HepG2 (cell line): ENCODE data around the gene SGCD. TPM values are rescaled to one million over a fixed set of nuclear protein-coding genes. Genes with fewer than 3 reads are reported as not detected.
A peak's percentile ranks its signal among the peaks of the same experiment; 100 is the strongest.

Source experiments
- BHLHE40 ChIP-seq: IDR thresholded peaks from 2 replicates; pipeline ENCODE4 v1.6.1; 2011; ENCODE audit warnings: low read length, improper control_type of control experiment
- FOXP1 ChIP-seq, 2 experiments: fragments of 450-650 bp in 1 of 2; IDR thresholded peaks; 2 replicates each; pipeline ENCODE4 v1.6.1; 2017 to 2018; ENCODE audit warnings: antibody characterized with exemption in 1 of 2
- HDAC2 ChIP-seq: sonication (generic); formaldehyde crosslinking; IDR thresholded peaks from 2 replicates; pipeline ENCODE4 v1.4.0; 2020; ENCODE audit warnings: missing genetic modification reagents
- HIC2 ChIP-seq: sonication (generic); formaldehyde crosslinking; IDR thresholded peaks from 2 replicates; pipeline ENCODE4 v1.9.0; 2022; ENCODE audit warnings: low read depth, missing genetic modification reagents
- HNF1A ChIP-seq, 2 experiments: sonication (generic) in 1 of 2; formaldehyde crosslinking in 1 of 2; IDR thresholded peaks; 2 replicates each; pipeline versions ENCODE4 v1.4.0 to v1.6.1; 2016 to 2020; ENCODE audit warnings: borderline replicate concordance in 1 of 2, low read depth in 1 of 2, mild to moderate bottlenecking in 1 of 2, missing genetic modification reagents in 1 of 2
- PLRG1 ChIP-seq: fragments of 450-650 bp; conservative IDR thresholded peaks from 2 replicates; pipeline ENCODE4 v1.6.1; 2016
- PRDM15 ChIP-seq: sonication (generic); formaldehyde crosslinking; IDR thresholded peaks from 2 replicates; pipeline ENCODE4 v1.4.0; 2020; ENCODE audit warnings: missing genetic modification reagents
- RARG ChIP-seq: sonication (generic); formaldehyde crosslinking; IDR thresholded peaks from 2 replicates; pipeline ENCODE4 v1.4.0; 2020; ENCODE audit warnings: low read depth, mild to moderate bottlenecking, missing genetic modification reagents
- SRSF9 ChIP-seq: fragments of 200-400 bp; formaldehyde crosslinking; IDR thresholded peaks from 2 replicates; pipeline ENCODE4 v1.6.1; 2018; ENCODE audit warnings: borderline replicate concordance, mild to moderate bottlenecking, low read depth, low read length; ENCODE audit not compliant: insufficient read depth, poor library complexity, severe bottlenecking
- TARDBP ChIP-seq: sonication (generic); formaldehyde crosslinking; IDR thresholded peaks from 2 replicates; pipeline ENCODE4 v1.8.0; 2022; ENCODE audit warnings: mild to moderate bottlenecking, missing genetic modification reagents
- TMF1 ChIP-seq: sonication (generic); formaldehyde crosslinking; IDR thresholded peaks from 2 replicates; pipeline ENCODE4 v1.8.1; 2022; ENCODE audit warnings: low read depth, missing genetic modification reagents
- TOE1 ChIP-seq: sonication (generic); formaldehyde crosslinking; IDR thresholded peaks from 2 replicates; pipeline ENCODE4 v1.4.0; 2020; ENCODE audit warnings: mild to moderate bottlenecking, missing genetic modification reagents
- ZNF282 ChIP-seq: fragments of 450-650 bp; IDR thresholded peaks from 2 replicates; pipeline ENCODE4 v1.6.1; 2018; ENCODE audit not compliant: partially characterized antibody
- ZNF292 ChIP-seq: sonication (generic); formaldehyde crosslinking; IDR thresholded peaks from 2 replicates; pipeline ENCODE4 v1.8.1; 2022; ENCODE audit warnings: mild to moderate bottlenecking, low read depth, missing genetic modification reagents, borderline replicate concordance
- ZNF672 ChIP-seq: sonication (generic); formaldehyde crosslinking; IDR thresholded peaks from 2 replicates; pipeline ENCODE4 v1.8.1; 2022; ENCODE audit warnings: missing genetic modification reagents
- ZNF691 ChIP-seq: sonication (generic); formaldehyde crosslinking; IDR thresholded peaks from 2 replicates; pipeline ENCODE4 v1.4.0; 2020; ENCODE audit warnings: missing genetic modification reagents, low read depth, mild to moderate bottlenecking, borderline replicate concordance
- ZNF713 ChIP-seq: sonication (generic); formaldehyde crosslinking; IDR thresholded peaks from 2 replicates; pipeline ENCODE4 v1.4.0; 2020; ENCODE audit warnings: mild to moderate bottlenecking, missing genetic modification reagents
- ZNF772 ChIP-seq: sonication (generic); formaldehyde crosslinking; IDR thresholded peaks from 2 replicates; pipeline ENCODE4 v1.5.0; 2020; ENCODE audit warnings: mild to moderate bottlenecking, missing genetic modification reagents
- ZSCAN12 ChIP-seq: sonication (generic); formaldehyde crosslinking; IDR thresholded peaks from 2 replicates; pipeline ENCODE4 v1.9.0; 2021; ENCODE audit warnings: mild to moderate bottlenecking, missing genetic modification reagents
- ZZZ3 ChIP-seq: sonication (generic); formaldehyde crosslinking; IDR thresholded peaks from 2 replicates; pipeline ENCODE4 v1.4.0; 2020; ENCODE audit warnings: missing genetic modification reagents, mild to moderate bottlenecking, borderline replicate concordance
- polyA plus RNA-seq, 8 experiments: library from polyadenylated mRNA; depleted of rRNA in 3 of 8; stranded (reverse) in 7 of 8; unstranded in 1 of 8; fragments of >200 nt; fragmentation: Illumina TruSeq in 4 of 8; extraction: Trizol in 4 of 8; gene quantifications; 2 replicates each; pipeline versions ENCODE4 v1.2.1 to v1.2.3, GENCODE V29; 2011 to 2016; ENCODE audit warnings: low read depth in 4 of 8, missing spikeins in 1 of 8, mixed read lengths in 1 of 8; ENCODE audit not compliant: insufficient read depth in 1 of 8
- total RNA-seq, 5 experiments: library from RNA; depleted of rRNA; stranded (reverse); fragments of >200 nt; fragmentation: Illumina TruSeq; extraction: Trizol; gene quantifications; 2 replicates each; pipeline ENCODE4 v1.2.3, GENCODE V29; 2016; ENCODE audit warnings: low read depth in 1 of 5

SGCD gene
- total and polyA plus RNA-seq, 2 of the 13 experiments (the other 11 are each of a cell fraction or from before 2014, with no cell fraction given) = not detected

- no peak for TF ChIP-seq PLRG1
- no peak for TF ChIP-seq ZNF691 (CRISPR knock-in tag)
- TF ChIP-seq ZNF292 (CRISPR knock-in tag) = no peak; the same call in 1 of the 2 replicates
- no peak for TF ChIP-seq ZZZ3 (CRISPR knock-in tag)
- TF ChIP-seq PRDM15 (CRISPR knock-in tag) = no peak
- TF ChIP-seq ZNF713 = no peak
- TF ChIP-seq ZNF772 (CRISPR knock-in tag) = no peak
- no peak; the same call in 1 of the 2 replicates for TF ChIP-seq TARDBP (CRISPR knock-in tag)
- TF ChIP-seq HNF1A (IDR thresholded peaks at IDR 0.05; ENCODE audit: low read depth) = peak; percentile 96
- peak; percentile 96 for TF ChIP-seq HNF1A (CRISPR knock-in tag; IDR thresholded peaks at IDR 0.05; ENCODE audit: borderline replicate concordance)
- peak; percentile 32; the same call in 1 of the 2 replicates for TF ChIP-seq HDAC2 (CRISPR knock-in tag)
- TF ChIP-seq TOE1 (CRISPR knock-in tag) = 0 out of 2 replicates have a peak, but pooled peaks have one; percentile 37
- no peak for TF ChIP-seq SRSF9
- no peak for TF ChIP-seq FOXP1 (IDR thresholded peaks at IDR 0.05)
- 0 out of 2 replicates have a peak, but pooled peaks have one; percentile 22 for TF ChIP-seq FOXP1 (CRISPR knock-in tag; IDR thresholded peaks at IDR 0.05)
- 0 out of 2 replicates have a peak, but pooled peaks have one; percentile 10 for TF ChIP-seq BHLHE40
- no peak for TF ChIP-seq TMF1 (CRISPR knock-in tag)
- TF ChIP-seq ZNF282 = no peak
- TF ChIP-seq ZNF672 (CRISPR knock-in tag) = no peak
- TF ChIP-seq HIC2 (CRISPR knock-in tag) = no peak
- no peak for TF ChIP-seq ZSCAN12 (CRISPR knock-in tag)
- TF ChIP-seq RARG (CRISPR knock-in tag) = no peak
These were observed 366.1 kb downstream of the SGCD start (continued) for GRCh38 chr5:156693113-156693512.
